H9 (cell line): ENCODE data around the gene MIPOL1. TPM values are rescaled to one million over a fixed set of nuclear protein-coding genes. Genes with fewer than 3 reads are reported as not detected.

Source experiments
- DNase-seq: peaks from one replicate; pipeline ENCODE4 v3.0.0-alpha.2; 2017
- H2AFZ ChIP-seq: one replicate; pipeline ENCODE4 v1.6.1; 2013; ENCODE audit warnings: mild to moderate bottlenecking, low read length, control low read depth, moderate library complexity
- H2AK5ac ChIP-seq: 2 replicates; pipeline ENCODE4 v1.6.1; 2013; ENCODE audit warnings: low read length, control low read depth, mixed read lengths; ENCODE audit not compliant: insufficient read length
- H2BK120ac ChIP-seq: one replicate; pipeline ENCODE4 v1.6.1; 2013; ENCODE audit warnings: low read depth, mild to moderate bottlenecking, low read length, control low read depth, inconsistent platforms; ENCODE audit not compliant: poor library complexity, severe bottlenecking
- H2BK12ac ChIP-seq: 2 replicates; pipeline ENCODE4 v1.6.1; 2013; ENCODE audit warnings: low read length, control low read depth, mixed read lengths, low read depth; ENCODE audit not compliant: insufficient read length
- H2BK15ac ChIP-seq: 2 replicates; pipeline ENCODE4 v1.6.1; 2013; ENCODE audit warnings: low read depth, low read length, control low read depth
- H2BK20ac ChIP-seq: one replicate; pipeline ENCODE4 v1.6.1; 2013; ENCODE audit warnings: low read depth, mild to moderate bottlenecking, low read length, control low read depth, inconsistent platforms; ENCODE audit not compliant: poor library complexity, severe bottlenecking
- H2BK5ac ChIP-seq: 2 replicates; pipeline ENCODE4 v1.6.1; 2013; ENCODE audit warnings: low read length, control low read depth, mixed read lengths; ENCODE audit not compliant: insufficient read length
- H3K14ac ChIP-seq: 2 replicates; pipeline ENCODE4 v1.6.1; 2013; ENCODE audit warnings: low read length, control low read depth; ENCODE audit not compliant: insufficient read depth
- H3K18ac ChIP-seq: 2 replicates; pipeline ENCODE4 v1.6.1; 2013; ENCODE audit warnings: low read depth, mild to moderate bottlenecking, mixed read lengths, low read length, control low read depth; ENCODE audit not compliant: insufficient read length
- H3K23ac ChIP-seq: 2 replicates; pipeline ENCODE4 v1.6.1; 2013; ENCODE audit warnings: low read length, control low read depth, mixed read lengths, low read depth; ENCODE audit not compliant: insufficient read length
- H3K23me2 ChIP-seq: 2 replicates; pipeline ENCODE4 v1.6.1; 2013; ENCODE audit warnings: low read depth, mild to moderate bottlenecking, mixed read lengths, low read length, control low read depth; ENCODE audit not compliant: insufficient read length, poor library complexity, severe bottlenecking
- H3K27ac ChIP-seq: 2 replicates; pipeline ENCODE4 v1.5.1; 2013; ENCODE audit warnings: low read length, control low read depth, mixed read lengths, low read depth; ENCODE audit not compliant: insufficient read length
- H3K27me3 ChIP-seq: 2 replicates; pipeline ENCODE4 v1.6.1; 2013; ENCODE audit warnings: low read length, control low read depth, inconsistent platforms; ENCODE audit not compliant: insufficient read depth
- H3K4ac ChIP-seq: 2 replicates; pipeline ENCODE4 v1.6.1; 2013; ENCODE audit warnings: low read depth, mild to moderate bottlenecking, control low read depth, inconsistent platforms, low read length, moderate library complexity
- H3K4me1 ChIP-seq: 2 replicates; pipeline ENCODE4 v1.6.1; 2013; ENCODE audit warnings: low read length, control low read depth, inconsistent platforms; ENCODE audit not compliant: insufficient read depth
- H3K4me2 ChIP-seq: 2 replicates; pipeline ENCODE4 v1.6.1; 2013; ENCODE audit warnings: low read length, control low read depth, mixed read lengths; ENCODE audit not compliant: insufficient read length, insufficient read depth
- H3K56ac ChIP-seq: 2 replicates; pipeline ENCODE4 v1.6.1; 2013; ENCODE audit warnings: low read depth, mild to moderate bottlenecking, mixed read lengths, low read length, control low read depth; ENCODE audit not compliant: insufficient read length
- H3K79me1 ChIP-seq: 2 replicates; pipeline ENCODE4 v1.6.1; 2013; ENCODE audit warnings: low read depth, mild to moderate bottlenecking, moderate library complexity, low read length, control low read depth, inconsistent platforms; ENCODE audit not compliant: insufficient read depth, poor library complexity, severe bottlenecking
- H3K79me2 ChIP-seq: 2 replicates; pipeline ENCODE4 v1.6.1; 2013; ENCODE audit warnings: low read length, control low read depth, inconsistent platforms; ENCODE audit not compliant: insufficient read depth
- H3K9ac ChIP-seq: 2 replicates; pipeline ENCODE4 v1.6.1; 2013; ENCODE audit warnings: low read length, control low read depth, mixed read lengths; ENCODE audit not compliant: insufficient read length; ENCODE audit errors: extremely low read depth
- H3K9me3 ChIP-seq: one replicate; pipeline ENCODE4 v1.6.1; 2013; ENCODE audit warnings: low read depth, low read length, inconsistent platforms; ENCODE audit not compliant: control insufficient read depth
- H3T11ph ChIP-seq: one replicate; pipeline ENCODE4 v1.6.1; 2013; ENCODE audit warnings: mild to moderate bottlenecking, low read length, control low read depth, inconsistent platforms
- H4K20me1 ChIP-seq: one replicate; pipeline ENCODE4 v1.6.1; 2013; ENCODE audit not compliant: control insufficient read depth, insufficient read length, insufficient read depth
- H4K5ac ChIP-seq: 2 replicates; pipeline ENCODE4 v1.6.1; 2013; ENCODE audit warnings: low read depth, mild to moderate bottlenecking, mixed read lengths, low read length, control low read depth; ENCODE audit not compliant: insufficient read length
- H4K8ac ChIP-seq: replicated peaks from 2 replicates; pipeline ENCODE4 v1.6.1; 2013; ENCODE audit warnings: low read length, control low read depth, mixed read lengths, low read depth; ENCODE audit not compliant: insufficient read length
- H4K91ac ChIP-seq: 2 replicates; pipeline ENCODE4 v1.6.1; 2013; ENCODE audit warnings: low read depth, mild to moderate bottlenecking, moderate library complexity, mixed read lengths, low read length, control low read depth; ENCODE audit not compliant: insufficient read length
- H3K27ac Mint-ChIP-seq, 3 experiments: 2 replicates in 2 of 3; 3 replicates in 1 of 3; pipeline ENCODE4 v1.8.0; 2020 to 2021; ENCODE audit warnings: mixed read lengths in 3 of 3, mild to moderate bottlenecking in 1 of 3, moderate library complexity in 1 of 3
- H3K27me3 Mint-ChIP-seq: 2 replicates; pipeline ENCODE4 v1.8.0; 2021; ENCODE audit warnings: low read depth, mild to moderate bottlenecking, moderate library complexity, mixed read lengths
- H3K36me3 Mint-ChIP-seq, 3 experiments: 2 replicates in 2 of 3; 3 replicates in 1 of 3; pipeline ENCODE4 v1.8.0; 2020 to 2021; ENCODE audit warnings: low read depth in 3 of 3, mixed read lengths in 3 of 3; ENCODE audit not compliant: insufficient read depth in 1 of 3
- H3K4me1 Mint-ChIP-seq, 2 experiments: 2 replicates each; pipeline ENCODE4 v1.8.0; 2020; ENCODE audit warnings: mixed read lengths in 2 of 2
- H3K4me3 Mint-ChIP-seq, 2 experiments: 2 replicates in 1 of 2; 3 replicates in 1 of 2; pipeline ENCODE4 v1.8.0; 2020 to 2021; ENCODE audit warnings: mild to moderate bottlenecking in 2 of 2, mixed read lengths in 2 of 2, moderate library complexity in 1 of 2
- H3K9me3 Mint-ChIP-seq, 2 experiments: 2 replicates in 1 of 2; 3 replicates in 1 of 2; pipeline ENCODE4 v1.8.0; 2020; ENCODE audit warnings: mild to moderate bottlenecking in 2 of 2, mixed read lengths in 2 of 2, moderate library complexity in 1 of 2
- total RNA-seq: library from RNA; stranded (reverse); gene quantifications from 2 replicates; pipeline ENCODE4 v1.2.1, GENCODE V29; 2021
- TF ChIP-seq, protein P1 (sequence below): fragments of 200-600 bp; sonication (generic); conservative IDR thresholded peaks from 3 replicates; pipeline ENCODE4 v1.8.0; 2021; ENCODE audit warnings: antibody characterized with exemption, mild to moderate bottlenecking

Gene MIPOL1
- total RNA-seq, 1 experiment from 2014 or later, result 15.6 TPM

DNA sequence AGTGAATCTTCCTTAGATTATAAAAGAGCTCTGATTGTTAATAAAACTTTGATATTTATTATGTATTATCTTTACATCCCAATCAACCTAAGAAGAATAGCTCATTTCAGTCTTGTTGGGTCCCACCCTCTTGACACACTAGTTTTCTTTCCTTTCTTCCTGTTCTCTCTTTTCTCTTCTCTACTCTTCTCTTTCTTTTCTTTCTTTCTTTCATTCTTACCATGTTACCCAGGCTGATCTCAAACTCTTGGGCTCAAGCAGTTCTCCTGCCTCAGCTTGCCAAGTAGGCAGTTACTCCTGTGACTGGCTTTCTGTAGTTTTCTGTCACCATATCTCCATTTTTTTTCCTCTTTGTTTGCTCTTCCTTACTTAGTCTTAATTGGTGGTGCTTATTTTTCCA is 177.8 kb downstream of the MIPOL1 start:
- H3K79me1 ChIP-seq, result no peaks in the 10 kb centered on the region
- no peaks in the 10 kb centered on the region for H3K23me2 ChIP-seq
- H4K5ac ChIP-seq, result no peak overlapping the region
- H2BK15ac ChIP-seq, result no peak overlapping the region
- DNase-seq, result no peak
- H2BK12ac ChIP-seq, result no peak overlapping the region
- TF ChIP-seq, protein P1, sequence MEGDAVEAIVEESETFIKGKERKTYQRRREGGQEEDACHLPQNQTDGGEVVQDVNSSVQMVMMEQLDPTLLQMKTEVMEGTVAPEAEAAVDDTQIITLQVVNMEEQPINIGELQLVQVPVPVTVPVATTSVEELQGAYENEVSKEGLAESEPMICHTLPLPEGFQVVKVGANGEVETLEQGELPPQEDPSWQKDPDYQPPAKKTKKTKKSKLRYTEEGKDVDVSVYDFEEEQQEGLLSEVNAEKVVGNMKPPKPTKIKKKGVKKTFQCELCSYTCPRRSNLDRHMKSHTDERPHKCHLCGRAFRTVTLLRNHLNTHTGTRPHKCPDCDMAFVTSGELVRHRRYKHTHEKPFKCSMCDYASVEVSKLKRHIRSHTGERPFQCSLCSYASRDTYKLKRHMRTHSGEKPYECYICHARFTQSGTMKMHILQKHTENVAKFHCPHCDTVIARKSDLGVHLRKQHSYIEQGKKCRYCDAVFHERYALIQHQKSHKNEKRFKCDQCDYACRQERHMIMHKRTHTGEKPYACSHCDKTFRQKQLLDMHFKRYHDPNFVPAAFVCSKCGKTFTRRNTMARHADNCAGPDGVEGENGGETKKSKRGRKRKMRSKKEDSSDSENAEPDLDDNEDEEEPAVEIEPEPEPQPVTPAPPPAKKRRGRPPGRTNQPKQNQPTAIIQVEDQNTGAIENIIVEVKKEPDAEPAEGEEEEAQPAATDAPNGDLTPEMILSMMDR, result no peak
- Mint-ChIP-seq H3K36me3 (peaks cover 2 to 5% (median 2%) of the 10 kb centered on the region in 3 experiments; a peak in 3 of 7 replicates), H3K9me3 (no peaks in the 10 kb centered on the region), H3K4me3 (no peak overlapping the region), H3K4me1 (peaks cover 7 to 9% of the 10 kb centered on the region in 2 experiments), H3K27me3 (no peaks in the 10 kb centered on the region), H3K27ac (no peak overlapping the region)
- no peaks in the 10 kb centered on the region for H3K27me3 ChIP-seq
- H3K4ac ChIP-seq, result no peak overlapping the region
- H2AK5ac ChIP-seq, result no peak overlapping the region
- H4K91ac ChIP-seq, result no peak overlapping the region
- H4K8ac ChIP-seq, result no peak overlapping the region
- no peak overlapping the region for H2BK5ac ChIP-seq
- H3K4me1 ChIP-seq, result no peaks in the 10 kb centered on the region
- no peak overlapping the region for H2AFZ ChIP-seq
- no peak overlapping the region for H3K27ac ChIP-seq
- H3K56ac ChIP-seq, result no peak overlapping the region
- H4K20me1 ChIP-seq, result no peaks in the 10 kb centered on the region
- no peak overlapping the region for H3K4me2 ChIP-seq
- no peak overlapping the region for H3K18ac ChIP-seq
- H3T11ph ChIP-seq, result no peak overlapping the region
- no peak overlapping the region for H3K9ac ChIP-seq
- no peaks in the 10 kb centered on the region for H3K79me2 ChIP-seq
- no peak overlapping the region for H3K23ac ChIP-seq
- no peak overlapping the region for H2BK20ac ChIP-seq
- no peaks in the 10 kb centered on the region for H3K9me3 ChIP-seq
- no peak overlapping the region for H3K14ac ChIP-seq
- H2BK120ac ChIP-seq, result no peak overlapping the region
